AG10803 (cell line): ENCODE data around the gene COMTD1.
A peak's percentile ranks its signal among the peaks of the same experiment; 100 is the strongest.

ENCODE experiments used
- DNase-seq: peaks from one replicate; pipeline ENCODE4 v3.0.0; 2010; ENCODE audit warnings: low read depth
- H3K4me3 ChIP-seq: 2 replicates; pipeline ENCODE4 v1.5.1; 2011; ENCODE audit warnings: mild to moderate bottlenecking, low read length, control low read depth
- CTCF ChIP-seq: conservative IDR thresholded peaks from 2 replicates; pipeline ENCODE4 v1.5.1; 2011; ENCODE audit warnings: mild to moderate bottlenecking, low read length, control low read depth, inconsistent platforms

The COMTD1 gene

GRCh38 chr10:75235375-75236177 is at the start of gene COMTD1:
COMTD1 (minus strand) TSS chr10:75235957; CDS start chr10:75235928, 29 bp downstream.
- peak; percentile 80 for DNase-seq
- peak within 1 kb of the TSS; percentile 68 for H3K4me3 ChIP-seq
- TF ChIP-seq CTCF, result peak; percentile 99

DNA sequence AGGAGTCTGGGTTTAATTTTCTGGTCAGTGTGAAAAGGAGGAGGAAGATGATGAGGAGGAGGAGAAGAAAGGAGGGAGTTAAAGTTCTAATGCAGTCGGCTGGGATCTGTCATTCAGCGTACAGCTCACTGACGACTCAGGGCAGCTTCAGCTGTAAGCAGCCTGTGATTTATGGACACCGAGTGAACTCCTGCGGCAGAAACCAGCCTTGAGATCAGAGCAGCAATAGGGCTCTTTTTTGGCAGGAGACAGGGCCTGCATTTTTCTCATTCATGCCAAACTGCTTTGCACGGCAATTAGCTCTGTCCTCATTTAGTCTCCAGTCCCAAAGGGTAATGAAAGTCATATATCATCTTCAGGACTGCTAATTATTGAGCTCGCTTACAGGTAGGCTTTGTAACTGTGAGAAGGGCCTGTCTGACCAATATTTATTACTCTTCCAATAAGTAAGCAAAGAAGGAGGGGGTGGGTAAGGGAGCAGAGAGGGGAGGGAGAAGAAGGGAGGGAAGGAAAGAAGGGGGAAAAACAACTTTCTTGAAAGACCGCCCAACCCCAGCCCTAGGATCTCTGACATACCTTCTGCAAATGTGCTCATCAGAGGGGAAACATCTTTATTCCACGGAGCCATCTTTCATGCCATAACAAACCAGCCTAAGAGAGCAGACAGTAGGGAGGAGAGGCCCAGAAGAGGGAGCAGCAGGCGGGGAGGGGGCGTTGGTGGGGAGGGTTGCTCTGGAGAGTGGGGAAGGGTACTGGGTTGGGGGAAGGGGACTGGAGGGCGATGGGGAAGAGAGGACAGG is 48.1 kb upstream of the COMTD1 start:
- DNase-seq, result peak; percentile 94
- peak overlapping the region; percentile 1; the same call in 1 of the 2 replicates for H3K4me3 ChIP-seq

DNA sequence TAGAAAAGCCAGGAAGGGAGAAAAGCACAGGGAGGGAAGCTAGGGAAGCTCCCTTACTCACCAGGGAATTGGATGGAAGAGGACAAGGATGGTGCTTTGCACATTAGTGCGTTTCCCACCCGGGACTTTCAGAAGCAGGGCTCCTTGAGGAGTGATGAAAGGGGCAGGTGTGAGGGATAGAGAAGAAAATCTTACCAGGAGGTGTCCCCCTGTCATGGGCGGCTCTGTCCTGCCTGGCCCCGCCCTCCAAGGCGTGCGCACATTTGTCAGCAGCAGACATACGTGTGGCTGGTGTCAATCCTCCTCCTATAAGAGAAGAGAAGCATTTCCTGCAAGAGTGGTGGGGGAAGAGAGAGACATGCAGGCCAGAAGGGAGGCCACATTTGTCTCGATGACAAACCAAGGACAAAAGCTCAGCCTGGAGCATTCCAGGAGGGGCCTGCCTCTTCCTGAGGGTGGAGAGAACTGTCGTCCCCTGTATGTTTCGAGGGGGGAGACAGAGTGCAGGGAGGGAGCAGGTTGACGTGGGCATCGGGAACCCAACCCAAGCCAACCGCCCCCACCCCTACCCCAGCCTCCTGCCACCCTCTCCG is 47.4 kb upstream of the COMTD1 start:
- DNase-seq, result no peak
- peak overlapping the region; percentile 1; the same call in 1 of the 2 replicates for H3K4me3 ChIP-seq
- no peak for TF ChIP-seq CTCF

More for the DNA sequence above, 48.1 kb upstream of the COMTD1 start:
- no peak for TF ChIP-seq CTCF

DNA sequence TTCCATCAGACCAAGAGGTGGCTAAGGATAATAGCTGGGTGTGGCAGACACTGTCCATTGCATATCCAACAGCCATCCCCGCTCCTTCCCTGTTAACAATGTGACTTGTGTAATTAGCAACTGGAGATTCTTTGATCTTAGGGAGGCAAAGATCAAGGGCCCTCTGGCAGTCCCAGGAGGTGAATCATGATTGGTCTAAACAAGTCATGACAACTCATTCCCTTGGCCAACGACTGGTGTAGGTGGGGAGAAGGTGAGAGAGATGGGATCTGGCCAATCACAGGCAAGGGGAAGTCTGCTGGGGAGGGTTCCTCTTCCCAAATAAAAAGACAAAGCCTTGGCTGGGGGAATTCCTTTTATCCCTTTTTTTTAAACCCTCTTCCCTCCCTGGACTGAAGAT is 46.2 kb upstream of the COMTD1 start:
- DNase-seq, result no peak
- TF ChIP-seq CTCF, result no peak
- no peak overlapping the region for H3K4me3 ChIP-seq

DNA sequence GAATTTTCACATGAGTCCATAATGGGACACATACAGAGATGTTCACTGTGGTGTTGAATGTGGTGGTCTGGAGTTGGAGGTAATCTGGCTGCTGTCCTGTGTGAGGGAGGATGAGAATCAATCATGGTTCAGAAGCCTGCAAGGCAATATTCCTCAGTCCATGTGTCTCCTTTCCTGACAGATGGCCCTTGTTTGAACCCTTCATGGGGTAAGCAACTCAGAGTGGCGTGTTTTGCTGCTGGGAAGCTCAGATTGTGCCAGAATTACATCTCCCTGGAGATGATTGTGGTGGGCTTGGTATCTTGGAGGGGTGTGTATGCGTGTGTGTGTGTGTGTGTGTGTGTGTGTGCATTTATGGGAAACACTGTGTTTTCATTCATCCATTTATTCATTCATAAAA is 44.5 kb upstream of the COMTD1 start:
- no peak for DNase-seq
- TF ChIP-seq CTCF, result no peak
- no peak overlapping the region for H3K4me3 ChIP-seq

DNA sequence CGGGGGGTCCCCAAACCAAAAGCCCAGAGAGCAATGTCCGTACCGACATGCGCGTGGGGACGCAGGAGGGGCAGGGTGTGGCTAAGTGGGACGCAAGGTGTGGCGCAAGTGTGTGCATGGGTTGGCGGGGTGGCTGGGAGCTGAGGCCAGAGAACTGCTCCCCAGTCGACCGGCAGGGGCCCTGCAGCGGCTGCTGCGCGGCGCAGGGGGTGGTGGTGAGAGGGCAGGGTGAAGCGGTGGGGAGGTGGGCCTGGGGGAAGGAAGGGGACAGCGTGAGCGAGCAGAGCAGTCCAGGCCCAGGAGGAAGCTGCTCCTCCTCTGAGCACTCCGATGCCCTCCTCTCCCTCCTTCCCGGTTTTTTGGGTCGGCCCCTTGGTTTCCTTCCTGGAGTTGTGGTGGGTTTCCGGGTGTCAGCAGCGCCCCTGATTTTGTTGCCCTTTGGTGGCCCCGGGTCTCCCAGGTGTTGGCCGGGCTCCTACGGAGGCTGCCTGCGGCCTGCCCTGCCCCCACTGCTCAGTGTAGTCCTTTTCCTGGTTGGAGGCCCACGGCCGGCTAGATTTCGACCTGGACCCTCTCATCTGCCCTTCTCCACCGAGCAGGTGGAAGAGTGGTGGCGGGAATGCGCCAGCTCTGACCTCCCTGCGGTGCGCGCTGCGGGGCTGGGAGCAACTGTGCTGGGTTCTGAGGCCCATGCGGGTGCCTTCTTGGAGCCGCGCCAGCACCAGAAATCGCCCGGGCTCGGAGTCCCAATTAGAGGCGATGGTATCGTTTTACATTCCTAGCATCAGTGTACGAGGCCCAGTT is 40.5 kb upstream of the COMTD1 start:
- no peak for TF ChIP-seq CTCF
- no peak for DNase-seq
- no peak overlapping the region for H3K4me3 ChIP-seq
